Stimulated activated naive CD8-positive, alpha-beta T cell treated with anti-CD3 and anti-CD28 coated beads, Interleukin-15, Interleukin-2, amounts not matched to agents 100 U/mL and 50 U/mL, for 24 hours (primary cell): ENCODE measurements around the gene P3H3.

Source experiments
- ATAC-seq: fragments of 150-1000 bp; cut with Tn5 transposase; one replicate; pipeline ENCODE4 v1.10.0; 2021
- DNase-seq: peaks from one replicate; pipeline ENCODE4 v3.0.0; 2021

The P3H3 gene

GRCh38 chr12:6826734-6827436, 1.3 kb upstream of the P3H3 start:
- DNase-seq (no peak), ATAC-seq (no peak)

GRCh38 chr12:6827437-6827911, 733 bp upstream of the P3H3 start:
- DNase-seq, result peak; percentile 71
- ATAC-seq, result no peak

- DNase-seq (peak; percentile 45), ATAC-seq (peak; percentile 19)
Observed at GRCh38 chr12:6828781-6829535, 751 bp downstream of the P3H3 start.

- no peak for DNase-seq
- ATAC-seq, result no peak
Observed at GRCh38 chr12:6829536-6830220, 1.5 kb downstream of the P3H3 start.

- DNase-seq (no peak), ATAC-seq (no peak)
Observed at GRCh38 chr12:6830286-6830890, 2.2 kb downstream of the P3H3 start.

GRCh38 chr12:6830999-6831398, 2.8 kb downstream of the P3H3 start:
- DNase-seq (no peak), ATAC-seq (no peak)

GRCh38 chr12:6831450-6831995, 3.3 kb downstream of the P3H3 start:
- ATAC-seq (no peak), DNase-seq (no peak)

GRCh38 chr12:6832125-6832524, 3.9 kb downstream of the P3H3 start:
- no peak for DNase-seq
- ATAC-seq, result no peak

- DNase-seq (no peak), ATAC-seq (no peak)
Observed at GRCh38 chr12:6833189-6833890, 5.1 kb downstream of the P3H3 start.

GRCh38 chr12:6834254-6834653, 6.0 kb downstream of the P3H3 start:
- ATAC-seq (no peak), DNase-seq (no peak)

- DNase-seq (no peak), ATAC-seq (no peak)
Observed at GRCh38 chr12:6834873-6835272, 6.7 kb downstream of the P3H3 start.

GRCh38 chr12:6836851-6837250, 8.6 kb downstream of the P3H3 start:
- DNase-seq, result no peak
- no peak for ATAC-seq

- no peak for ATAC-seq
- no peak for DNase-seq
Observed at GRCh38 chr12:6837370-6838060, 9.3 kb downstream of the P3H3 start.

GRCh38 chr12:6838854-6839253, 10.6 kb downstream of the P3H3 start:
- DNase-seq (no peak), ATAC-seq (no peak)

- DNase-seq (no peak), ATAC-seq (no peak)
Observed at GRCh38 chr12:6839482-6840201, 11.4 kb downstream of the P3H3 start.

GRCh38 chr12:6840330-6840729, 12.1 kb downstream of the P3H3 start:
- no peak for ATAC-seq

GRCh38 chr12:6840761-6841515, 12.7 kb downstream of the P3H3 start, which contains the start of gene GNB3:
GNB3 (plus strand) TSS chr12:6840925; CDS start chr12:6841288, 363 bp downstream.
- ATAC-seq, result no peak
- DNase-seq, result no peak

More at GRCh38 chr12:6840330-6840729, 12.1 kb downstream of the P3H3 start:
- no peak for DNase-seq

GRCh38 chr12:6842075-6842474, 13.9 kb downstream of the P3H3 start:
- ATAC-seq (no peak), DNase-seq (no peak)

GRCh38 chr12:6843118-6843902, 15.1 kb downstream of the P3H3 start:
- no peak for ATAC-seq

More at GRCh38 chr12:6843118-6843902, 15.1 kb downstream of the P3H3 start:
- DNase-seq, result no peak
